GM10248 (cell line): Measurements from ENCODE around the gene LRRC25.
A peak's percentile ranks its signal among the peaks of the same experiment; 100 is the strongest.
"Not testable (repeated sequence)": the region's sequence is repeated elsewhere in the genome, so short reads cannot be mapped to it uniquely, and the experiment has no call there.

Source experiments
- CTCF ChIA-PET: fragments of 300-600 bp; sonication (Branson Sonifier 250); formaldehyde crosslinking; extraction: SDS; loops from one replicate; lab custom pipeline; 2021; ENCODE audit warnings: antibody characterized with exemption; lab: Yijun Ruan, JAX
- POLR2A ChIA-PET: fragments of 350-650 bp; sonication (Branson Sonifier 250); formaldehyde crosslinking; extraction: SDS; loops from one replicate; lab custom pipeline; 2020; ENCODE audit warnings: antibody characterized with exemption; lab: Yijun Ruan, JAX
- DNase-seq: peaks from one replicate; pipeline ENCODE4 v3.0.0; 2012; ENCODE audit errors: extremely low spot score
- TF ChIP-seq, protein P1 (sequence below): IDR thresholded peaks from 2 replicates; pipeline ENCODE4 v1.5.1; 2012; ENCODE audit warnings: mild to moderate bottlenecking, low read depth; ENCODE audit errors: extremely low read depth, missing control alignments, control extremely low read depth

Gene LRRC25

GRCh38 chr19:18412610-18413239 lies 15.3 kb upstream of the LRRC25 start:
- POLR2A ChIA-PET = interaction anchor here (5.6 kb wide), 1 partner anchor 133 kb away, joined by 43 read pairs; the partner anchor contains the start of gene JUND
- TF ChIP-seq, protein P1, sequence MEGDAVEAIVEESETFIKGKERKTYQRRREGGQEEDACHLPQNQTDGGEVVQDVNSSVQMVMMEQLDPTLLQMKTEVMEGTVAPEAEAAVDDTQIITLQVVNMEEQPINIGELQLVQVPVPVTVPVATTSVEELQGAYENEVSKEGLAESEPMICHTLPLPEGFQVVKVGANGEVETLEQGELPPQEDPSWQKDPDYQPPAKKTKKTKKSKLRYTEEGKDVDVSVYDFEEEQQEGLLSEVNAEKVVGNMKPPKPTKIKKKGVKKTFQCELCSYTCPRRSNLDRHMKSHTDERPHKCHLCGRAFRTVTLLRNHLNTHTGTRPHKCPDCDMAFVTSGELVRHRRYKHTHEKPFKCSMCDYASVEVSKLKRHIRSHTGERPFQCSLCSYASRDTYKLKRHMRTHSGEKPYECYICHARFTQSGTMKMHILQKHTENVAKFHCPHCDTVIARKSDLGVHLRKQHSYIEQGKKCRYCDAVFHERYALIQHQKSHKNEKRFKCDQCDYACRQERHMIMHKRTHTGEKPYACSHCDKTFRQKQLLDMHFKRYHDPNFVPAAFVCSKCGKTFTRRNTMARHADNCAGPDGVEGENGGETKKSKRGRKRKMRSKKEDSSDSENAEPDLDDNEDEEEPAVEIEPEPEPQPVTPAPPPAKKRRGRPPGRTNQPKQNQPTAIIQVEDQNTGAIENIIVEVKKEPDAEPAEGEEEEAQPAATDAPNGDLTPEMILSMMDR = no peak
- no peak for DNase-seq
- CTCF ChIA-PET = interaction anchor here (1.5 to 16.0 kb wide), 8 partner anchors 21 to 204 kb away, joined by 4 to 380 read pairs (median 32); partner anchors contain the start of genes GDF15, JUND, LRRC25 and LSM4

DNA sequence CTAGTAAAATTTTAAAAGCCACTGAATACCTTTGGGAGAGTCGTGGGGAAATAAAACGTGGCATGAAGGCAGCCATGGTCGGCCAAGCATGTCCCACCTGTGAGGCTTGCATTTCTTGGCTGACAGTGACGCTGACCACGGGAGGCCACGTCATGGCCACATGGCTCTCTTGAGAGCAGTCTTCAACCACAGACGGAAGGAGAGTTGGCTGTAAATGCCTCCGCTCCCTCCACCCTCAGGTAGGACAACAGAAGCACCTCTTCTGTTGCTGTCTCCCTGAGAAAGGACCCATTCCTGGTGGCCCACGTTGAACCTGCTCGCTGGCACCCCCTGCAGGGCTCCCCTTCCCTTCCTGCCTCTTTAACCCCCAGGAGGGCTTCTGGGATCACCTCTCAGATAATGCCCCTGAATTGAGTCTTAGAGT lies 10.6 kb upstream of the LRRC25 start:
- CTCF ChIA-PET = no interaction called here

DNA sequence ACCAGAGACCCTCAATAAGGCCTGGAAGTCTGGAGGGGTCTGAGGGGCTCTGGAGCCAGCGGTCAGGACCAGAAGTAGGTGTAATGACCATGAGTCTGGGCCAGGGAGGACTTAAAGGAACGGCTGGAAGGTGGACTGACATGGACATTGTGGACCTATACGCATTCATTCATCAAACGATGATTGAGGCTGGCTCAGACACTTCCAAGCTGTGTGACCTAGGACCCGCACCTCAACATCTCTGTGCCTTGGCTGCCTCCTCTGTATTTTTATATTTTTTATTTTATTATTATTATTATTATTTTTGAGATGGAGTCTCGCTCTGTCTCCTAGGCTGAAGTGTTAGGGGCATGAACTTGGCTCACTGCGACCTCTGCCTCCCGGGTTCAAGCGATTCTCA lies 9.3 kb upstream of the LRRC25 start:
- ChIA-PET CTCF (interaction anchor here (1.2 to 12.4 kb wide), 2 partner anchors 8 to 17 kb away, joined by 4 to 181 read pairs; partner anchors contain the start of gene GDF15), POLR2A (no interaction called here)
- TF ChIP-seq, protein P1 = no peak
- DNase-seq = no peak

More for the DNA sequence above, 10.6 kb upstream of the LRRC25 start:
- POLR2A ChIA-PET = no interaction called here
- peak; percentile 82 for DNase-seq
- TF ChIP-seq, protein P1 = peak; percentile 52

DNA sequence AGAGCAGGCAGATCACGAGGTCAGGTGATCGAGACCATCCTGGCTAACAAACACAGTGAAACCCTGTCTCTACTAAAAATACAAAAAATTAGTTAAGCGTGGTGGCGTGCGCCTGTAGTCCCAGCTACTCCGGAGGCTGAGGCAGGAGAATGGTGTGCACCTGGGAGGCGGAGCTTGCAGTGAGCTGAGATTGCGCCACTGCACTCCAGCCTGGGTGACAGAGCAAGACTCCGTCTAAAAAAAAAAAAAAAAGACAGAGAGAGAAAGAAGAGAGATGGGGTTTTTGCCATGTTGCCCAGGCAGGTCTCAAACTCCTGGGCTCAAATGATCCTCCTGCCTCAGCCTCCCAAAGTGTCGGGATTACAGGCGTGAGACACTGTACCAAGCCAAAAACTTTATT lies 8.3 kb upstream of the LRRC25 start:
- CTCF ChIA-PET = interaction anchor here (1.2 to 12.4 kb wide), 2 partner anchors 9 to 16 kb away, joined by 4 to 181 read pairs; partner anchors contain the start of gene GDF15
- POLR2A ChIA-PET, DNase-seq: not testable (repeated sequence)

DNA sequence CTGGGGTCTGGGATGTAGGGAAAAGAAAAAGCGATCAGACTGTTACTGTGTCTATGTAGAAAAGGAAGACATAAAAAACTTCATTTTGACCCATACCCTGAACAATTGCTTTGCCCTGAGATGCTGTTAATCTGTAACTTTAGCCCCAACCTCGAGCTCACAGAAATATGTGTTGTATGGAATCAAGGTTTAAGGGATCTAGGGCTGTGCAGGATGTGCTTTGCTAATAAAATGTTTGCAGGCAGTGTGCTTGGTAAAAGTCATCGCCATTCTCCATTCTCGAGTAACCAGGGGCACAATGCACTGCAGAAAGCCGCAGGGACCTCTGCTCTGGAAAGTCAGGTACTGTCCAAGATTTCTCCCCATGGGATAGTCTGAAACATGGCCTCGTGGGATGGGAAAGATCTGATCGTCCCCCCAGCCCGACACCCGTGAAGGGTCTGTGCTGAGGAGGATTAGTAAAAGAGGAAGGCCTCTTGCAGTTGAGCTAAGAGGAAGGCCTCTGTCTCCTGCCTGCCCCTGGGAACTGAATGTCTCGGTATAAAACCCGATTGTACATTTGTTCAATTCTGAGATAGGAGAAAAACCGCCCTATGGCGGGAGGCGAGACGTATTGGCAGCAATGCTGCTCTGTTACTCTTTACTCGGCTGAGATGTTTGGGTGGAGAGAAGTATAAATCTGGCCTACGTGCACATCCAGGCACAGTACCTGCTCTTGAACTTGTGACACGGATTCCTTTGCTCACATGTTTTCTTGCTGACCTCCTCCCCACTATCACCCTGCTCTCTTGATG lies 5.2 kb upstream of the LRRC25 start:
- DNase-seq = not testable (repeated sequence)
- ChIA-PET POLR2A (interaction anchor here (0.9 kb wide), 1 partner anchor 122 kb away, joined by 3 read pairs; no protein-coding TSS in a partner anchor), CTCF (interaction anchor here (1.2 to 23.3 kb wide), 3 partner anchors 13 to 172 kb away, joined by 4 to 380 read pairs (median 181); partner anchors contain the start of genes GDF15 and SSBP4)

DNA sequence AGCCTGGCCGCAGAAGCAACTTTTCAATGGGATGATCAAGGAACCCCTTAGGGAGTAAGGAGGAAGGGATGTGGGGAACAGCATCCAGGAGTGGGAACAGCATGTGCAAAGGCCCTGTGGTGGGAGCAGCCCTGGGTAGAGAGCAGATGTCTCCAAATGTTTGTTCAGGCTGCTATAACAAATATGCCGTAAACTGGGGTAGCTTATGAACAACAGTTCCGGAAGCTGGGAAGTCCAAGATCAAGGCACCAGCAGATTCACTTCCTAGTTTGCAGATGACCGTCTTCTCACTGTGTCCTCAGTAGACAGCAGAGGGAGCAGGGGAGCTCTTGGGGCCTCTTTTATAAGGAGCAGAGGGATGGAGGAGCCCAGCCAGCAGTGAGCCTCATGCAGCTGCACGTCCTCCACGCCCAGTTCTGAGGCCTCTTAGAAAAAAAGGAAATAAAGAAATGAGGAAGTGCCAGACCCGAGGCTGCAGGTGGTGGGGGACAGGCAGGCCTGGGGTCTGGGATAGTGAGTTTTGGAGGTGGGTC lies 4.2 kb upstream of the LRRC25 start:
- ChIA-PET POLR2A (interaction anchor here (0.5 to 1.1 kb wide), 3 partner anchors 14 to 125 kb away, joined by 3 to 6 read pairs (median 4); partner anchors contain the start of gene JUND), CTCF (interaction anchor here (0.9 to 23.3 kb wide), 9 partner anchors 12 to 171 kb away, joined by 3 to 380 read pairs (median 4); partner anchors contain the start of genes GDF15 and SSBP4)
- TF ChIP-seq, protein P1 = peak; percentile 39
- peak; percentile 69 for DNase-seq

- ChIA-PET CTCF (interaction anchor here (12.4 to 23.3 kb wide), 2 partner anchors 9 to 18 kb away, joined by 181 to 380 read pairs; partner anchors contain the start of genes GDF15 and SSBP4), POLR2A (no interaction called here)
- TF ChIP-seq, protein P1 = no peak
- no peak for DNase-seq
Measured at GRCh38 chr19:18399008-18399407, 1.6 kb upstream of the LRRC25 start.
